Mesendoderm (in vitro differentiated cells): ENCODE measurements around the gene ALDH3A2. TPM values are rescaled to one million over a fixed set of nuclear protein-coding genes. Genes with fewer than 3 reads are reported as not detected.

ENCODE experiments used
- DNase-seq: peaks from one replicate; pipeline ENCODE4 v3.0.0; 2013
- H2AK5ac ChIP-seq: 2 replicates; pipeline ENCODE4 v1.6.1; 2013; ENCODE audit warnings: low read length, inconsistent platforms
- H2BK120ac ChIP-seq: 2 replicates; pipeline ENCODE4 v1.6.1; 2013; ENCODE audit warnings: low read depth, mild to moderate bottlenecking, low read length, moderate library complexity, mixed read lengths
- H2BK15ac ChIP-seq: replicated peaks from 2 replicates; pipeline ENCODE4 v1.6.1; 2013; ENCODE audit warnings: low read depth, mild to moderate bottlenecking, moderate library complexity
- H2BK5ac ChIP-seq: 2 replicates; pipeline ENCODE4 v1.6.1; 2013; ENCODE audit warnings: low read length, inconsistent platforms
- H3K18ac ChIP-seq: 2 replicates; pipeline ENCODE4 v1.6.1; 2013; ENCODE audit warnings: mild to moderate bottlenecking, low read length, mixed read lengths
- H3K23ac ChIP-seq: one replicate; pipeline ENCODE4 v1.6.1; 2013; ENCODE audit warnings: low read length
- H3K27ac ChIP-seq: 2 replicates; pipeline ENCODE4 v1.5.1; 2013; ENCODE audit warnings: low read depth, mild to moderate bottlenecking, inconsistent platforms, low read length, moderate library complexity
- H3K27me3 ChIP-seq: 2 replicates; pipeline ENCODE4 v1.6.1; 2013; ENCODE audit warnings: low read length, control low read depth, mild to moderate bottlenecking, inconsistent platforms; ENCODE audit not compliant: insufficient read depth, poor library complexity
- H3K36me3 ChIP-seq: 2 replicates; pipeline ENCODE4 v1.6.1; 2013; ENCODE audit warnings: low read length, inconsistent platforms; ENCODE audit not compliant: control insufficient read depth, insufficient read depth
- H3K4ac ChIP-seq: one replicate; pipeline ENCODE4 v1.6.1; 2013; ENCODE audit warnings: low read depth, mild to moderate bottlenecking, low read length, moderate library complexity
- H3K4me1 ChIP-seq: 2 replicates; pipeline ENCODE4 v1.6.1; 2013; ENCODE audit warnings: low read depth, low read length, inconsistent platforms; ENCODE audit not compliant: control insufficient read depth
- H3K4me2 ChIP-seq: 2 replicates; pipeline ENCODE4 v1.6.1; 2013; ENCODE audit warnings: low read length
- H3K4me3 ChIP-seq: 2 replicates; pipeline ENCODE4 v1.5.1; 2013; ENCODE audit warnings: mild to moderate bottlenecking, low read length
- H3K56ac ChIP-seq: one replicate; pipeline ENCODE4 v1.6.1; 2013; ENCODE audit warnings: low read length
- H3K79me1 ChIP-seq: 2 replicates; pipeline ENCODE4 v1.6.1; 2013; ENCODE audit warnings: low read length, inconsistent platforms
- H3K79me2 ChIP-seq: 2 replicates; pipeline ENCODE4 v1.6.1; 2013; ENCODE audit warnings: mild to moderate bottlenecking, low read length; ENCODE audit not compliant: control insufficient read depth, insufficient read depth
- H3K9ac ChIP-seq: 2 replicates; pipeline ENCODE4 v1.6.1; 2013; ENCODE audit warnings: low read length, inconsistent platforms
- H4K5ac ChIP-seq: one replicate; pipeline ENCODE4 v1.6.1; 2013; ENCODE audit warnings: low read length
- H4K8ac ChIP-seq: one replicate; pipeline ENCODE4 v1.6.1; 2013; ENCODE audit warnings: low read depth, mild to moderate bottlenecking, control low read depth, low read length, moderate library complexity
- WGBS: extraction: QIAGEN DNeasy Blood & Tissue Kit; methylation state at CpG from one replicate; pipeline ENCODE4 v1.1.7; 2013; ENCODE audit warnings: low lambda C conversion rate, missing lambda C conversion rate; ENCODE audit not compliant: insufficient coverage; ENCODE audit errors: extremely low coverage; 5-methylcytosine and 5-hydroxymethylcytosine counted together
- small RNA-seq: library from polyadenylated mRNA; stranded (forward); fragments of <200 nt; extraction: miRNeasy Mini kit (QIAGEN cat#:217004); gene quantifications from one replicate; pipeline ENCODE3, GENCODE V24; 2013; ENCODE audit not compliant: insufficient read depth

Gene ALDH3A2

GRCh38 chr17:19724501-19725420 is 76.2 kb downstream of the ALDH3A2 start:
- WGBS: no CpG with 5 or more reads among the region's 55 CpGs
- Histone ChIP-seq H3K56ac (no peak overlapping the region), H3K9ac (no peak overlapping the region), H3K79me1 (no peaks in the 10 kb centered on the region), H2BK5ac (no peak overlapping the region), H3K4me2 (no peak overlapping the region), H3K18ac (no peak overlapping the region), H3K4me3 (no peak overlapping the region), H3K4me1 (no peaks in the 10 kb centered on the region), H4K8ac (no peak overlapping the region), H3K27ac (no peak overlapping the region), H4K5ac (no peak overlapping the region), H2BK15ac (no peak overlapping the region), H3K27me3 (no peaks in the 10 kb centered on the region), H3K23ac (no peak overlapping the region), H3K36me3 (no peaks in the 10 kb centered on the region), H3K79me2 (no peaks in the 10 kb centered on the region), H2BK120ac (no peak overlapping the region), H2AK5ac (no peak overlapping the region), H3K4ac (no peak overlapping the region)
- no peak for DNase-seq

GRCh38 chr17:19725486-19725885 is 76.9 kb downstream of the ALDH3A2 start:
- Histone ChIP-seq H3K4me1 (no peaks in the 10 kb centered on the region), H3K23ac (no peak overlapping the region), H4K5ac (no peak overlapping the region), H4K8ac (no peak overlapping the region), H3K79me1 (no peaks in the 10 kb centered on the region), H2BK5ac (no peak overlapping the region), H3K4me2 (no peak overlapping the region), H3K79me2 (no peaks in the 10 kb centered on the region), H3K4me3 (no peak overlapping the region), H3K9ac (no peak overlapping the region), H3K27ac (no peak overlapping the region), H2BK15ac (no peak overlapping the region), H3K56ac (no peak overlapping the region), H3K18ac (no peak overlapping the region), H2BK120ac (no peak overlapping the region), H2AK5ac (no peak overlapping the region), H3K27me3 (no peaks in the 10 kb centered on the region), H3K4ac (no peak overlapping the region), H3K36me3 (no peaks in the 10 kb centered on the region)
- DNase-seq: no peak
- WGBS: no CpG with 5 or more reads among the region's 5 CpGs

GRCh38 chr17:19726631-19727376 is 78.3 kb downstream of the ALDH3A2 start:
- no CpG with 5 or more reads among the region's 7 CpGs for WGBS
- Histone ChIP-seq H3K18ac (no peak overlapping the region), H4K5ac (no peak overlapping the region), H3K79me1 (no peaks in the 10 kb centered on the region), H3K4me1 (no peaks in the 10 kb centered on the region), H3K56ac (no peak overlapping the region), H3K27me3 (no peaks in the 10 kb centered on the region), H2BK5ac (no peak overlapping the region), H2AK5ac (no peak overlapping the region), H2BK120ac (no peak overlapping the region), H3K4me2 (no peak overlapping the region), H4K8ac (no peak overlapping the region), H3K23ac (no peak overlapping the region), H2BK15ac (no peak overlapping the region), H3K4ac (no peak overlapping the region), H3K27ac (no peak overlapping the region), H3K36me3 (no peaks in the 10 kb centered on the region), H3K79me2 (no peaks in the 10 kb centered on the region), H3K4me3 (no peak overlapping the region), H3K9ac (no peak overlapping the region)
- DNase-seq: no peak

Small RNA genes within 50 kb of the gene (small RNA-seq; reads per million reads assigned to genes)
- gene NMTRQ-TTG12-1: not detected
- not detected for gene RF00322
